NCI-H524 treated with DMSO at 0.1 percent for 48 hours (cell line): ENCODE data around the gene RCAN2.

Source experiments
- DNase-seq: peaks from one replicate; lab custom pipeline; 2025; lab: John Stamatoyannopoulos, UW

The RCAN2 gene

DNA sequence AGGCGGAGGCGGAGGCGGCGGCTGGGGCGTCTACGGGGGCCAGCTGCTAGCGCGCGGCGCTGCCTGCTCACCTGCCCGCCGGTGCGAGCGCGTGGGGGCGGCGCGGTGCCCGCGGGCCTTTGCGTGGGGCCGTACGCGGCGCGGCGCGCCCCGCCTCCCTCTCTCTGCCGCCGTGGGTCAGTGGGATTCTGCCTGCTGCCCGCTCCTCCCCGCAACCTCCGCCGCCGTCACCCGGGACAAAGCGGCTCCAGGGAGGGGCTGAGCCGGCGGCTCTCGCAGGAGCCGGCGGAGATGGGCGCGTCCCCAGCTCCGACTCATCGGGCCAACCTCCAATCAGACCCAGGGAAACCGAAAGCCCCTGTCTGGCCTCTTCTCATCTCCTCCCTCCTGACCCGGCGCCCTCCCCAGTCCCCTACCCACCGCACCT, at the start of gene RCAN2:
RCAN2 (minus strand) TSS at position 249 of the 427 bp plus-strand sequence.
- DNase-seq: no peak

DNA sequence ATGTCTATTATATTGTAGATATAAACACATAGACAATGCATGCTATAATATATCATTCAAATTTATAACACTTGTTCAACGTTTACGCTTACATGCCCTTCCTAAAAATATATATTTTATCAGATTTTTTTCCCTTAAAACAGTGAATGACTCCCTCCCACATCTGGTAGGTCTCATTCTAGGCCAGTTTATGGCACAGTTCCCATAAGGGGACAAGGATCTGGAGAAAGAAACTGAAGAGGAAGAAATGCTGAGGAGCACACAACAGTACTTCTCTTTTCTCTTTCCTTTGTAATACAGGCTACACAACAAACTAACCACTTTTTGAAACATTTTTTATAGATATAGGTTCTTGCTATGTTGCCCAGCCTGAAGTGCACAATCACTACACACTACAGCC, 48.6 kb upstream of the RCAN2 start:
- no peak for DNase-seq

DNA sequence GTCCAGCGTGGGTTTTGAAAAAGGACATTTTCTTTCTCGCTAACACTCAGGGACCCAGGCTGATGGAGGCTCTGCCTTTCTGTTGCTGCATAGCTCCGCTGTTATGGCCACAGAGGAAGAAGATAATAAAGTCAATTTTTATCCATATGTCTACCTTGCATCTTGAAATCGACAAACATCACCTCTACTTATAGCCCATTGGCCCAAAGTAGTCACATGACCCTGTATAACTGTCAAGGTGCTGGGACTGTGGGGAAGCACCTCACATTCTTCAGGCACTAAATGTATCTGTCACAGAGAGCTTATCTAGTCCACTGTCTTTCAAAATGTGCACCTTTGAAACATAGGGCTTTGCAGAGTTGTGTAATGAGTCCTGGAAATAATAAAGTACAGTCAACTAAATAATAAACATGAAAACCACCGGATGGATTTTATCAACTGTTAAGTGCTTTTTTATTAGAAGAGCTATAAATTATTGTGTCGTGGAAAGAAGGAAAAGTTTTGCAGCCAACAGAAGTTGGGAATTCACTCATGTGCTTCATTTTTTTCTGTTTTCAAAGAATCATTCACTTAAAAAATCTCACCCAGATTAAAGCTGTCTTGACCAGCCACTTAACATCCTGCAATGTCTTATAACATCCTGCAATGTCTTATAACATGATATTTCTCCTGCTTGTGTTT, 47.7 kb upstream of the RCAN2 start:
- no peak for DNase-seq

DNA sequence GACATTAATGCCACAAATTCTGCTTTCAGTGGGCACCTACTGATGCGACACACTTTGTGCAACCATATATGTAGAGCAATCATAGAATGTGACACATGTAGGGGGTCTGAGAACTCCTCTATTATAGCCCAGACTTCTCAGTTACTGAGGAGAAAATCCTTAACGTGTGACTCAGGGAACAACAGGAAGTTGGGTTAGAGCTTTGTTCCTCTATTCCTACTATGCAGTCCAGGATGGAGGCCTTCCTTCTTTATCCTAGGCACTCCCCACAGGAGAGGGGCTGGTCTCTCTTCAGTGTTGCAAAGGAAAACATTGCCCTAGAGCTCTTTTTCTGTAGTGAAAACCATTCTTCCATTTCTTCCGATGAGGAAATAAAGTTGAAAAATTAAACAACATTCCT, 39.6 kb upstream of the RCAN2 start:
- DNase-seq: no peak

DNA sequence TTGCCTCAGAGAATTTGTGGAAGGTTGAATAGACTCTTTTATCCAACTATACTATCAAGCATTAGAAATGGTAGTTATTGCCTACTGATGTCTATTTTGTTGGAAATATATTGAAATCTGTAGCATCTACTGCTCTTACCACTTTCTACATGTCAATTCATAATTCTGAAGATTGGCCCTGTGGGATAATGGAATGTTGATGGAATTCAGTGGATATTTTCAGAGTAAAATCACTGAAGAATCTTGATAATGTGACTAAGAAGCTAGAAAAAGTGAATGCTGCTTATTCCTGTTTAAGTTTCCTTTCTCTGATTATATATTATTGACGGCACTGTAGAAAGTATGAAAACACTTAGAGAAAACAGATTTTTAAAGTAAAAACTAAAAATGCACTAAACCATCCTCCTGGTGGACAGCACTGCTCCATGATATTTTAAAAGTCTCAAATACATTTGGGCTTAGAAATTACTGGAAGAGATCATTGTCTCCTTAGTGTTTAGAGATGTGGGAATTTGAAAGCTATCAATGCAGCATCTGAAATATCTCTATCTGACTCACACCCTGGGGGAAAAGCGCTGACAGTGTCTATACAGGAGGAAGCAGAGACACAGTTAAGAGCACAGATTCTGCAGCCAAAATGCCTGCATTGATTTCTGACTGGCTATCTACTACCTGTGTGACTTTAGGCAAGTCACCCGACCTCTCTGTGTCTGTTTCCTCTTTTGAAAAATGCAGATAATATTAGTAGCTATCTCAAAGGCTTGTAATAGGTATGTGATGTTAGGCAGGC, 37.9 kb upstream of the RCAN2 start:
- no peak for DNase-seq

DNA sequence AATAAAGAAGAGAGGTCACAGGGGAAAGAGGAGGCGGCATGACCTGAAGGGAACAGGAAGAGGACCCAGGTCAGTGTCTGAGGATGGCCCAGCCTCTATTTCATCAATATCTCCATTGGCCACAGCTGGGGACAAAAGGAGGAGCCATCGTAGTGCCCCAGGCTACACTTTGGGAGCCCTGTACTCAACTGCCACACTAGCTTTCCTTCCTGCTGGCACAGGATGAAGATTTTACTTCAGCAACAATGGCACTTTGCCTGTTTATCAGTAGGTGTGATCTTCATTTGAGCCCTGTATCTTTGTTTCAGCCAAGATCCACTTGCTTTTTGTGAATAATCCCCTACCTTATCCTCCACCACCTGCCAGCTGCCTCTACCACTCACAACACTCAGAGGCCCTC, 35.4 kb upstream of the RCAN2 start:
- no peak for DNase-seq

DNA sequence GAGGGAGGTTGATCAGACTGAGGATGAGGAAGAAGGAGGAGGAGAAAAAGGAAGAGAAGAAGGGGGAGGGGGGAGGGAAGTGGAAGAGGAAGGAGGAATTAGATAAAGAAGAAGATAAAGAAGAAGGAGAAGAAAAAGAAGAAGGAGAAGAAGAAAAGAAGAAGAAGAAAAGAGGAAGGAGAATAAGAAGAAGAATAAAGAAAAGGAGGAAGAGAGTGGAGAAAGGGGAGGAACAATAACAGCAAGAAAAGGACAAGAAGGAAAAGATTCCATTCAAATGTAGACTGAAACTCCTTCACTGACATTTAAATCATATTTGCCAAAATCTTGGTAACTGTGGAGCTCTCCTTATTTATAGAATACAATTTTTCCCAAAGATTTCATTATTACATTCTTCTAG, 34.3 kb upstream of the RCAN2 start:
- DNase-seq: no peak

DNA sequence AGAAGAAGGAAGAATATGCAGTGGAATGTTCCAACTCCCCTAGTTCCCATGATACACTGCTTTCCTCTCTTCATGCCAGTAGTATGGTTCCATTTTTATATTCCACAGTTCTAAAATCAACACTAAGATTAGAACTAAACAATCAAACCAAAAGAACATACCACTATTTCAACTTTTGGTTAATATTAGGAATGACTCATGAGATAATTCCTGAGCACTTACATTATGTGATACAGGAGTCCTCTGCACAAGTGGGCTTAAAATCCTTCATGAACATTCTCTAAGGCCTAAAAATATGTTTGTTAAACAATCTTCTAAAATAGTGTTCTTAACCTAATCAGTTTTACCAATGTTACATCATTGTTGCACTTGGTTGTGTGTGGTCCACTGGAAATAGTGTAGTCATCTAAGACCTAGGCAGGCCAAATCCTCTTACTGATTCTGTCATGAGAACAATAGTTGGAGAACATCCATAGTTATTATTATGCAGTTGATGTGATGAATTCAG, 30.3 kb upstream of the RCAN2 start:
- no peak for DNase-seq

DNA sequence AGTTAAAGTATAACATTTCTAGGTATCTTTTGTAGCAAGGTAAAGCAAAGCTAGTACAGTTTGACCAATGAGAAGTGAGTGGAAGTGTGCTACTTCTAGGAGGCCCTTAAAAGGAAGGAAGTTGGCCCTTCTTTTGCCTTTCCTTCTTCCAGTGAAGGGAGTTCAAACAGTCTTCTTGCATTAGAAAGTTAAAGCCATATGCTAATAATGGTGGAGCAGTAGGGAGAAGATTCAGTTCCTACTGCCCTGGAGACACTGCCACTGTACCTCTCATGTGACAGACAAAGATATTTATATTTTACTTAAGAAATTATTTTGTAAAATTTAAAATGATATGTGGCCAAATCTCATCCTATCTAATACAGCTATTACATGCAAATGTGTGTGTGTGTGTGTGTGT, 26.0 kb upstream of the RCAN2 start:
- DNase-seq: no peak

DNA sequence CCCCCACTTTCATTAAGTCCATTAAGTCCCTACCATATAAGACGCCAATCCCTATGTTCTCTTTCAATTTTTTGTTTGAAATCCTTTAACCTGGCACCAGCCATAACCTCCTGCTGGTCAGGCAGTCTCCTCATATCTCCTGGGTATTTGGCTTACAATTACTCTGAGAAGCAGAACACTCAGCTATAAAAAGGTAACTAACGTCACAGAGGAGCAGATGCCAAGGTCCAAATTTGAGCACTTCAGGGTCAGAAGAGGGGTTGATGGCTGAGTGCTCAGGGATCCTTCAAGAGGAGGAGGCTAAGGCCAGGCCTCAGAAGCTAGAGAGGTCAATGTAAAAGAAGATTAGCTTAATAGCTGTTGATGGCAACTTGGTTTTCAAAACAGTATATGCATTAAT, 22.3 kb upstream of the RCAN2 start:
- DNase-seq: no peak

DNA sequence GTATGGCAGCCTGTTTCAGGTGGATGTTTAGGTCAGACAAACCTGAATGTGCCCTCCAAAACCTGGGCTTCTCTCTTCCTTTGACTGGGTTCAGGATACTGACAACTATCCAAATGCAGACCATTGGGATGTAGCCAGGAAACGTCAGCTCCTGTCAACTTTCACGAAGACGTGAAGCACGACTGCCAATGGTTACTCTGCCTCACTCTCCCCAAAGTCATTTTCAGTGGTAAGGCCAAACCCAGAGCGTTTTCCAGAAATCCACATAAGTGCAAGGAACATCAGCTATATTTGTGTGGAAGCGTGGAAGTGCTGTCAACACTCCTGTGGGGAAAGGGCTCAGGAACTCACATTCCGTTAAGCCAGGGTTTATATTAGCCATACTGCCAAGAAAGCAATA, 20.1 kb upstream of the RCAN2 start:
- DNase-seq: no peak

DNA sequence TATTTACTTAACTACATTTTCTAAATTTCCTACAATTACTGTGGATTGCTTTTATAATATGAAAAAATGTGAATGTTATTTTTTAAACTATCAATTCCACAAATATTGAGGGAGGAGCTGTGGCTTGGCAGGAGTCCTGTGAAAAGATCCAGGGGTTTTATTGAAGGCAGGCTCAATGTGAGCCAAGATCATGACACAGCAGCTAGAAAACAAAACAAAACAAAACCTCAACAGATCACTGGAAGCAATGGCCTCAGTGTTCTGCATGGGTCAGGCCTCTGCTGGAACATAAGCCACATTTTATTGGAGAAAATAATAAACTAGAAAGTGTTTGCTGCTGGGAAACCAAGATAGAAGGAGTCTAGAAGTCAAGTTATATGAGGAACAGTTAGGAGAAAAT, 19.4 kb upstream of the RCAN2 start:
- DNase-seq: no peak

DNA sequence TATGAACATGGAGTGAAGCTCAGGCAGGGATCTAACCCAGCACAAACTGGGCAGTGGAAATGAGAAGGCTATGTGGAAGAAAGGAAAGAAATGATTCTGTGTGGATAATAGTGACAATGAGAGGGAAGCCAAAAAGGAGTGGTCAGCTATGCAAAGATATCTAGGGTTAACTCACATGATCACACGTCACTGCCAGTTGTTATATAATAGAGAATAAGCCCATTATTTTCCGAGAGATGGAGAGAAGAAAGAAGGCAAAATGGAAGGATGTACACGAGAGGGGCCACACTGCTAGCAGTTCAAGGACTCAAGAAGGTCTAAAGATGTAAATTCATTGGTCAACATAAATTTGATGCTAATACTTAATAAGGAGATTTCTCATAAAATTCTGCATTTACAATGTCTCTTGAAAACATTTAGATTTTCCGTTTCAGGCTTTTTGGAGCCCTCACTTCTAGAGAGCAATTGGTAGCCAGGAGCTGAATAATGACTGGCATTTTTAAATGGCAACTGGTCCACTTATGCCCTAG, 18.8 kb upstream of the RCAN2 start:
- no peak for DNase-seq

DNA sequence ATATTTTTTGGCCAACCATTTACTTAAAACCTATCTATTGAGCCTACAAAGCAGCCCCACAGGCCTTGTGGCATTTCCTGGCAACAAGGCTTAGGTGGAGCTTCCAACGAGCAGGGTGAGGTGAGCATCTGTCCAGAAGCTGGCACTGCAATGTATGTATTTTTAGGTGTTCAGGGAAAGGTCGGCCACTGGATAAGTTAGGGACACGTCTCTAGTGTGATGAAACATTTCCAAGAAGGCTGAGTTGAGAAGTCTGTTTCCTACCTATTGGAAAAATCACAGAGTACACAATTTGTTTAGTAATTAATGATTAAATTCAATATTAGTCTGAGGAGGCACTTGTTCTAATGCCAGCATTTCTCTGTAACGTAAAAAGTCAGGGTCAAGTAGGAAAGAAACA, 17.8 kb upstream of the RCAN2 start:
- DNase-seq: no peak

DNA sequence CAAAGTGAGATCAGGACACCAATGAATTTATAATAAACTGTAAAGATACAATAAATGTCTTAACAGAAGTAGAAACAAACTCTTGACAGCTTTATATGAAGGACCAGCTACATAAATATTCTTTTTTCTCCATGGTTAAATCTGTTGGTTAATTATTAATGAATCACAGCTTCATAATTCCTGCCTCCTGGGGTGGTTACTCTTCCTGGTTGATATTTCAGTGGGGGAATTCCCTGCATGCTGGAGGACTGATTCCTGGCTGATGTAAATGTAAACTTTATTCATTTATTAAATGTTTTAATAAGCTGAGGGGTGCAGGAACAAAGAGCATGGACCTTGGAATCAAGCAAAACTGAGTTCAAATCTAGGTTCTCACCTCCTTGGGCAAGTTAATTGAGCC, 16.2 kb upstream of the RCAN2 start:
- no peak for DNase-seq

DNA sequence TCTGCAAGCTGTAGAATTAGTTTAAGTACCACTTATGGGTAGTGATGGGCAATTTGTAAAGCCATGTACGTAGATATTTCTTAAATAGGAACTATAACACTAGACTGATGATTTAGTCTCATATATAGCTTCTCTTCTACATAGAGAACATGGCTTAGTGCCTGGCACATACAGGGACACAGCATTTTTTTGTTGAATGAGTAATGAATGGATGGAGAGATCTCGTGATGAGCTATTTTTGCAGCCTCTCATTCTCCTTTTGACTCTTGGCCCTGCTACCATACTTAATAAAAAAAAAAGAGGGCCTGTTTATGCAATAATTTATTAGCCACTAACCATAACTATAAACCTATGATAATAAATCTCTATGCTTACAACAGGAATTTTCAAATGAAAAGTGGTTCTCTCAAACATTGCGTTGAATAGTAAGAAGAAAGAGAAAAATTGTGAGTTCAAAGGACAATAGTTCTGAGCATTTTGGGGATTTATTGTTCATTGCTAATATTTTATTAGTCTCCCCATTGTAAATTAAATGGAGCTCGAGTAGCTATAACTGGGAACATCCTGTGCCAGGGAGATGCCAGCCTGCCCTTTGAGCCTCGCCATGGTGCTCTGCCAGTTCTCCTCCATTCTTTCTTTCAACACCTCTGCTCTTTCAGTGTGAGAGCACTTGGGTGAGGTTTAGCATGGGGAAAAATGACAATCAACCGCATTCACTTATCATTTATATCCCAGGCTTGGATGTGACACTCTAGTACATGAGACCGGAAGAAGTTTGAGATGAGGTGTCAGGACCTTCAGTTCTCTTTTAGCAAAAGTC, 14.7 kb upstream of the RCAN2 start:
- no peak for DNase-seq

DNA sequence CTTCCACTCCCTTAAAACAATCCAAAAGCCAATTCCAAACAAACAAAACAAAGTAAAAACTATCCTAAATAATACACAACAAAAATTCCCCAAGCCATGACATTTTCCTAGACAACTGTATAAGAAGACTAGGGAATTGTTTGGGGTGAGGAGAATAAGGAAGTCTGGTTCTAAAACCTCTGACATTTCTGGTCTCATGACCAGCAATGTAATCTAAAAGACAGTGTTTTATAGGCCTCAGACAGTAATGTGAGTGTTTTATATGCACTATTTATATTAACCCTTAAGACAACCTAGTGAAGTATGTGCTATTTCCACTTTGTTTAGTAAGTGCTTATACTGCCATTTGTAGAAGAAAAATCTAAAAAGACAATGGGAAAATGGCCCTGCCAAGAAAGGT, 13.0 kb upstream of the RCAN2 start:
- DNase-seq: no peak

DNA sequence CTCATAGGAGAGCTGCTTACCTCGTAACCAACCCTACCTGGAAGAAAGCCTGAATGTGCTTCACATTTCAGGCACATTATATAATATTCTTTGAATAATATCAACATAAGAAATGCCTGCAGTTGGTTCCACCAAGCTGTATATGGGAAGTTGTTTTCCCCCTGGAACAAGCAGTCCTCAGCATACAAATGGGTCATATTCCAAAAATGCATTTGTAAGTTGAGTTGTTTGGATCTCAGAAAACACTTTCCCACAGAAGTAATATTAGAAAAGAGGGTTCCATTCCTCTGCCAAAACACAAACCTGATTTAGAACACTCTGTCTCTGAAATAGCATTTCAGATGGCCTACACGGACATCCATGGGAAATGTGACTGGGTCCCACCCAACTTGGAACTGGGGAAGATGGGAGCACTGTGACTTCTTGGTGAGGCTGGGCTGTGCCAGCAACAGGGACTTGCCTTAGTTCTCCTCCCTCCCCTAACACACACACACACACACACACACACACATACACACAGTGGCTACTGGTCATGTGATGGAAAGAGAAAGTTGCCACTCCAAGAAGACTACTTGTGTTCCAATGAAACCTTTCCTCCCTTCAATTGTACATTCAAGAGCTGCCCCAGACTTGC, 11.4 kb upstream of the RCAN2 start:
- no peak for DNase-seq

DNA sequence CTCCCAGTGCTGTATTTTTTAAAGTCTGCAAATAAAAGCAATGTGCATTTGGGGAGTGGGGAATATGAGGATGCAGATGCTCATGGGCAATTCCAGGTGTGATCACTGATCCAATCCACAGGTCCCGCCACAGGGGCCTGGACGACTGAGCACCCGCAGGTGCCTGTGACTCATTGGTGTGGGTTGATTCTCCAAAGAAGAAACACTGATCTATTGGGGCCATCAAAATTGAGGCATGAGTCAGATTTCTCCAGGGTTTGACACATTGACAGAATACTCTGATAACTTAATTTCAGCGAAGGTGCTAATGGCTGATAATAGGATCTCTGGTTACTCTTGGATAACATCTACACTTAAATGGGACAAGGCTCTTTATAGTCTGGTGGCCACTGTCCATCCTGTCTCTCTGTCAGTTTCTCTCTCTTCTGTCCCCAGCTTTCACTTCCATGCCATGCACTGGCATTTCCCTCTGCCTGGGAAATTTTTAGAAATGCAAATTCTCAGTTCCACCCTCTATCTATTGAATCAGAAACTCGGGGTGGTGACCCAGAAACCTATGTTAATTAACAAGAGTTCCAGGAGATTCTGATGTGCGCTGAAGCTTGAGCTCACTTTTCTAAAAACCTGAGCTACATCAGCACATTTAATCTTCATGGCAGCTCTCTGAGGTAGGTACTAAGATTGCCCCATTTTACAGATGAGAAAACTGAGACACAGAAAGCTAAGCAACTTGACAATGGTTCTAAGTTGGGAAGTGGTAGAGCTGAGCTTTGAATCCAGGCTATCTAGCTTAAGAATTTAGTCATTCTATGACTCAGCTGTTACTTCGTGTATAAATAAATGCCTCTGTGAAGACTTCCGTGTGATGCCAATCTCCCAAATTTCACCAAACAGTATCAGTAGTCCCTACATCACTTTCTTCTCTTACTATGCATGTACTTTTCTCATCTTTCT, 10.2 kb upstream of the RCAN2 start:
- DNase-seq: no peak

DNA sequence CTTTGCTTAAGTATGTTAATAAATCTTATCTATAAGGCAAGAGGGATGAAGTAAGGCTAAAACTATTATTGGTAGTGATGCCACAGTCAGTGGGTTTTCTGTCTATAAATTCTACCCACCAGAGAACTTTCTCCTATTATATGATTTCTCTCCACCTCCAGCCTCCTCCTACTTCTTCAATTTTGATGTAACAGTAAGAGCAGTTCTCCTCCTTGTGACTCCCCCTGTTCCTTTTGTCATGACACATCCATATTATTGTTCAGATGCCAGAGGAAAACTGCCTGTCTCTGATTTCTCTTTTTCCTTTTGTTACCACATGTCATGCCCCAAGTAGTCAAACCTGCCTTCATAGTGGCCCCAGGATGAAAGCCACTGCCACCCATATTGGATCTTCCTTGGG, 9.1 kb upstream of the RCAN2 start:
- DNase-seq: no peak
